ENCODE measurements around the gene STPG4. TPM values are rescaled to one million over a fixed set of nuclear protein-coding genes. Genes with fewer than 3 reads are reported as not detected.
A peak's percentile ranks its signal among the peaks of the same experiment; 100 is the strongest.

The STPG4 gene
- total RNA-seq, 6 experiments from 2014 or later: 0.19 to 0.40 (median 0.25) TPM; not detected in 3

DNA sequence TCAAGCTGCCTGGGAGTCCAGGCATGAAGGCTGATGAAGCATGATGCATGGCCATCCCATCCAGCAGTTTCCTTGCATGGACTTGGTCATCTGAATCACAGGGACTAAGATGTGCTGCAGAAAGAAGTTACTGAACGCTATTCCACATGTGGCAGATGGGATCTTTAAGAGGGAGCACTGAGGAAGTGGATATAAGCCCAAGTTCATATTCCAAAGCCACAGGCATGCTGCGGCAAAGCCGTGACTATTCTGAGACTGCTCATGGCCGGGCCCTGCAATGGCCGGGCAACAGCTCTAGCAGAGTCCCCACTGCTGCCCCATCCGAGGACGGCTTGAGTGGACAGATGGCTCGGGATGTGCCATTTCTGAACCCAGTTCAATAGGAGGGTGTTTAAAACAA, 61.5 kb downstream of the STPG4 start:
- no peaks in the 10 kb centered on the region; the same call in 1 of the 2 replicates for H3K27me3 Mint-ChIP-seq (ENCODE audit: insufficient read depth)
- no peak for DNase-seq
- no peak overlapping the region for H3K4me3 Mint-ChIP-seq
- TF ChIP-seq, protein P1, sequence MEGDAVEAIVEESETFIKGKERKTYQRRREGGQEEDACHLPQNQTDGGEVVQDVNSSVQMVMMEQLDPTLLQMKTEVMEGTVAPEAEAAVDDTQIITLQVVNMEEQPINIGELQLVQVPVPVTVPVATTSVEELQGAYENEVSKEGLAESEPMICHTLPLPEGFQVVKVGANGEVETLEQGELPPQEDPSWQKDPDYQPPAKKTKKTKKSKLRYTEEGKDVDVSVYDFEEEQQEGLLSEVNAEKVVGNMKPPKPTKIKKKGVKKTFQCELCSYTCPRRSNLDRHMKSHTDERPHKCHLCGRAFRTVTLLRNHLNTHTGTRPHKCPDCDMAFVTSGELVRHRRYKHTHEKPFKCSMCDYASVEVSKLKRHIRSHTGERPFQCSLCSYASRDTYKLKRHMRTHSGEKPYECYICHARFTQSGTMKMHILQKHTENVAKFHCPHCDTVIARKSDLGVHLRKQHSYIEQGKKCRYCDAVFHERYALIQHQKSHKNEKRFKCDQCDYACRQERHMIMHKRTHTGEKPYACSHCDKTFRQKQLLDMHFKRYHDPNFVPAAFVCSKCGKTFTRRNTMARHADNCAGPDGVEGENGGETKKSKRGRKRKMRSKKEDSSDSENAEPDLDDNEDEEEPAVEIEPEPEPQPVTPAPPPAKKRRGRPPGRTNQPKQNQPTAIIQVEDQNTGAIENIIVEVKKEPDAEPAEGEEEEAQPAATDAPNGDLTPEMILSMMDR (IDR thresholded peaks at IDR 0.05): no peak
- peaks cover 45% of the 10 kb centered on the region for H3K4me1 Mint-ChIP-seq (ENCODE audit: low read depth)
- H3K9me3 Mint-ChIP-seq: no peaks in the 10 kb centered on the region
- no peak overlapping the region for H3K27ac Mint-ChIP-seq
- H3K36me3 Mint-ChIP-seq (ENCODE audit: low read depth): no peaks in the 10 kb centered on the region

DNA sequence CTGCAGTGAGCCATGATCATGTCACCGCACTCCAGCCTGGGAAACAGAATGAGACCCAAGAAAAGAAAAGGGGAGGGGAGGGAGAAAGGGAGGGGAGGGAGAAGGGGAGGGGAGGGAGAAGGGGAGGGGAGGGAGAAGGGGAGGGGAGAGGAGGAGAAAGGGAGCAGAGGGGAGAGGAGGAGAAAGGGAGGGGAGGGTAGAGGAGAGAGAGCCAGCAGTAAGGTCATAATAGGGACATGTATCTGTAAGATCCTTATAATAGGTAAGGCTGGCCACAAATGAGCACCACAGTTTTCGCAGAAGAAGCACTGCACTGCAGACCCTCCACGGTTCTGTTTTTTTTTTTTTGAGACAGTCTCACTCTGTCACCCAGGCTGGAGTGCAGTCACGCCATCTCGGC, 62.6 kb downstream of the STPG4 start:
- H3K4me1 Mint-ChIP-seq (ENCODE audit: low read depth): peaks cover 51% of the 10 kb centered on the region

DNA sequence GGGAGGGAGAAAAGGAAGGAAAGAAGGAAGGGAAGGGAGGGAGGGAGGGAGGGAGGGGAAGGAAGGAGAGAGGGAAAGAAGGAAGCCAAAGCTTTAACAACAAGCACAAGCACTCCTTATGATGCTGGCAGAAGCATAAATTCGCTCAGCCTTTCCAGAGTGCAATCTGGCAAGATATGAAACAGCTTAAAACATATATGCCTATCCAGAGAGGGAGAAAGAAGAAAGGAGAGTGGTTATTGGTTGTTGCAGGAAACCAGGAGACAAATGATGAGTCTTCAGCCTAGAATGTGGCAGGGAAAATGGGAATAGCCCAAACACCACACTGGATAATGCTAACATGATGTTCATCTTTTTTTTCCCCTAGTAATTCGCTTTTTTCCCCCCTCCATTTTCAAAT, 64.0 kb downstream of the STPG4 start:
- Mint-ChIP-seq H3K36me3 (ENCODE audit: low read depth) (no peaks in the 10 kb centered on the region), H3K27ac (peak overlapping the region; percentile 40), H3K9me3 (no peaks in the 10 kb centered on the region), H3K4me3 (no peak overlapping the region), H3K27me3 (ENCODE audit: insufficient read depth) (no peaks in the 10 kb centered on the region; the same call in 1 of the 2 replicates), H3K4me1 (ENCODE audit: low read depth) (peaks cover 58% of the 10 kb centered on the region)
- TF ChIP-seq, protein P1 (IDR thresholded peaks at IDR 0.05): no peak
- peak; percentile 40 for DNase-seq

More for the DNA sequence above, 62.6 kb downstream of the STPG4 start:
- Mint-ChIP-seq H3K27me3 (ENCODE audit: insufficient read depth) (no peaks in the 10 kb centered on the region; the same call in 1 of the 2 replicates), H3K9me3 (no peaks in the 10 kb centered on the region), H3K36me3 (ENCODE audit: low read depth) (no peaks in the 10 kb centered on the region), H3K4me3 (no peak overlapping the region), H3K27ac (no peak overlapping the region)
- TF ChIP-seq, protein P1 (IDR thresholded peaks at IDR 0.05): no peak
- DNase-seq: no peak

DNA sequence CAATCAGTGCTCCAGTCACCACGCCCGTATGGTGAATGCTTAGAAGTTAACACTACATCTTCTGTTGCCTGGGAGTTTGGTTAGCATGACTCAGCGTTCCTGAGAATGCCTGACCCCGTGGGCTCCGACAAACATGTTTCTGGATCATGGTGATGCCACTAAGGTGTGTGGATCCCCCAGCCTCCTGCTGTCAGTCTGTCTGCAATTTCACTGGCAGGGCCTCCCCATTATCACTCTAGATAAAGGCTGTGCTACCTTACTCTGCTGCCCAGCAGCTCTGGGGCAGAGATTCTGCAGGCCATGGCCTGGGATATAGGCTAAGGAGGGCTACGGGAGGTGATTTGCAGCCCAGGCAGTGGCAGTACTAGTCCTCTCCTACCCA, 66.0 kb downstream of the STPG4 start:
- Mint-ChIP-seq H3K27ac (peak overlapping the region; percentile 78), H3K4me3 (no peak overlapping the region), H3K9me3 (no peaks in the 10 kb centered on the region), H3K4me1 (ENCODE audit: low read depth) (peaks cover 51% of the 10 kb centered on the region), H3K36me3 (ENCODE audit: low read depth) (no peaks in the 10 kb centered on the region), H3K27me3 (ENCODE audit: insufficient read depth) (no peaks in the 10 kb centered on the region)
- DNase-seq: peak; percentile 48
- TF ChIP-seq, protein P1 (IDR thresholded peaks at IDR 0.05): no peak

DNA sequence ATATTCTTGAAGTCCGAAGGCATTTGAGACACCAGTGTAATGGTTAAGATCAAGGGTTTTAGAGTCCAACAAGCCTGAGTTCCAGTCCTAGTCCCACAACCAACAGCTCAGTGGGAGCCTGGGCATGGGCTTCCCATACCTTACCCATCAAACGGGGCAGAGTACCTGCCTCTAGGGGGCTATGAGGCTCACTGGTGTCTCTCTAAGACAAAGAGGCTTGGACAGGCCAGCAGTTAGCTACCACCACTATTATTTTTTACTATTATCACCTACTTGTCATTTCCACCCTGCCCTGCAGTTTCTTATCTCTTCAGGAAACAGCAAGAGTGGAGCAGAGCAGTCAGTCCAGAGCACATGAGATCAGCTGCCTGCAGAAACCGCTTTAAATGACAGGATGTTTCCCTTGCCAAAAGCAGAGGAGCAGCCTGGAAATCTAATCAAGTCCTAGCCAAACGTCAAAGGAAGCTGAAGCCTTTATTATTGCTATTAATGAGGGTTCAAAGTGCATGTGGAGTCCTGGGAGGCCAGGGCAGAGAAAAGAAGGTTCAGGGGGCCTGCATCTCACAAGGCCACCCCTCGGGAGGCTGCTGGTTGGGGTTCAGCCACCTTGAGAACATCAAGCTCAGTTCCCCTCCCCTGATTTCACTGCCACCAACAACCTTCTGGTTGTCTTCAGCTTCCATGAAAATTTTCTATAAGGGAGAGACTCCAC, 66.6 kb downstream of the STPG4 start:
- H3K9me3 Mint-ChIP-seq: no peaks in the 10 kb centered on the region
- H3K36me3 Mint-ChIP-seq (ENCODE audit: low read depth): no peaks in the 10 kb centered on the region
- peak overlapping the region; percentile 78 for H3K27ac Mint-ChIP-seq
- no peak overlapping the region for H3K4me3 Mint-ChIP-seq
- no peaks in the 10 kb centered on the region for H3K27me3 Mint-ChIP-seq (ENCODE audit: insufficient read depth)
- peaks cover 55% of the 10 kb centered on the region for H3K4me1 Mint-ChIP-seq (ENCODE audit: low read depth)
- TF ChIP-seq, protein P1 (IDR thresholded peaks at IDR 0.05): no peak; the same call in 1 of the 2 replicates
- DNase-seq: no peak
